ENCODE data around the gene ATG16L2.

DNA sequence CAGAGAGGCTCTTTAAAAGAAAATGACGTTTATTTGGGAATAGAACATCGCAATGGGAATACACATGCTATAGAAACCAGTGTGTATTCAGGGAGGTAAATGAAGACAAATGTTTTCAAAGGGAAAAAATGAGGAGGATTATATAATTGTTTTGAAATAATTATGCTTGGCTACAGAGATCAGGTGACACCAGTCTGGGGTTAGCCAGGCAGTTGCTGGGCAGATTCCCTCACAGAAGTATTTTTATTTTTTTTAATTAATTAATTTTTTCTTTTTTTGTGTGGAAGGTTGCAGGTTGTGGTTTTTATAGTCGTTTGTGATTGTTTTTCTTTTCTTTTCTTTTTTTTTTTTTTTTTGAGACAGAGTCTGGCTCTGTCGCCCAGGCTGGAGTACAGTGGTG is 14.8 kb upstream of the ATG16L2 start:
- TF ChIP-seq ZFX (IDR thresholded peaks at IDR 0.05; ENCODE audit: borderline replicate concordance) = no peak
- TF ChIP-seq, protein P1, sequence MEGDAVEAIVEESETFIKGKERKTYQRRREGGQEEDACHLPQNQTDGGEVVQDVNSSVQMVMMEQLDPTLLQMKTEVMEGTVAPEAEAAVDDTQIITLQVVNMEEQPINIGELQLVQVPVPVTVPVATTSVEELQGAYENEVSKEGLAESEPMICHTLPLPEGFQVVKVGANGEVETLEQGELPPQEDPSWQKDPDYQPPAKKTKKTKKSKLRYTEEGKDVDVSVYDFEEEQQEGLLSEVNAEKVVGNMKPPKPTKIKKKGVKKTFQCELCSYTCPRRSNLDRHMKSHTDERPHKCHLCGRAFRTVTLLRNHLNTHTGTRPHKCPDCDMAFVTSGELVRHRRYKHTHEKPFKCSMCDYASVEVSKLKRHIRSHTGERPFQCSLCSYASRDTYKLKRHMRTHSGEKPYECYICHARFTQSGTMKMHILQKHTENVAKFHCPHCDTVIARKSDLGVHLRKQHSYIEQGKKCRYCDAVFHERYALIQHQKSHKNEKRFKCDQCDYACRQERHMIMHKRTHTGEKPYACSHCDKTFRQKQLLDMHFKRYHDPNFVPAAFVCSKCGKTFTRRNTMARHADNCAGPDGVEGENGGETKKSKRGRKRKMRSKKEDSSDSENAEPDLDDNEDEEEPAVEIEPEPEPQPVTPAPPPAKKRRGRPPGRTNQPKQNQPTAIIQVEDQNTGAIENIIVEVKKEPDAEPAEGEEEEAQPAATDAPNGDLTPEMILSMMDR (IDR thresholded peaks at IDR 0.05) = no peak

Data from 22Rv1 (cell line).